HEK293T (cell line): ENCODE results near the gene TMEM202.

Experiments used
- ARNT ChIP-seq: fragments of 450-650 bp; IDR thresholded peaks from 2 replicates; pipeline ENCODE4 v1.6.1; 2017; ENCODE audit warnings: mild to moderate bottlenecking
- BHLHE40 ChIP-seq: fragments of 450-650 bp; IDR thresholded peaks from 2 replicates; pipeline ENCODE4 v1.6.1; 2016; ENCODE audit warnings: mild to moderate bottlenecking, moderate library complexity, borderline replicate concordance
- CTBP1 ChIP-seq: fragments of 450-650 bp; IDR thresholded peaks from 2 replicates; pipeline ENCODE4 v1.6.1; 2016; ENCODE audit warnings: borderline replicate concordance
- ELF4 ChIP-seq: fragments of 450-650 bp; IDR thresholded peaks from 2 replicates; pipeline ENCODE4 v1.6.1; 2017; ENCODE audit warnings: antibody characterized with exemption
- FOXA1 ChIP-seq: fragments of 450-650 bp; IDR thresholded peaks from 2 replicates; pipeline ENCODE4 v1.6.1; 2016; ENCODE audit warnings: mild to moderate bottlenecking
- FOXK2 ChIP-seq: fragments of 450-650 bp; IDR thresholded peaks from 2 replicates; pipeline ENCODE4 v1.6.1; 2016; ENCODE audit warnings: mild to moderate bottlenecking
- FOXM1 ChIP-seq: fragments of 450-650 bp; IDR thresholded peaks from 2 replicates; pipeline ENCODE4 v1.6.1; 2017; ENCODE audit warnings: mild to moderate bottlenecking, borderline replicate concordance
- HDGF ChIP-seq: fragments of 450-650 bp; IDR thresholded peaks from 2 replicates; pipeline ENCODE4 v1.6.1; 2017; ENCODE audit warnings: antibody characterized with exemption, borderline replicate concordance
- LEF1 ChIP-seq: fragments of 450-650 bp; IDR thresholded peaks from 2 replicates; pipeline ENCODE4 v1.6.1; 2017; ENCODE audit warnings: mild to moderate bottlenecking, borderline replicate concordance
- NFRKB ChIP-seq: fragments of 450-650 bp; IDR thresholded peaks from 2 replicates; pipeline ENCODE4 v1.6.1; 2016; ENCODE audit warnings: mild to moderate bottlenecking, moderate library complexity
- SP1 ChIP-seq: fragments of 450-650 bp; IDR thresholded peaks from 2 replicates; pipeline ENCODE4 v1.6.1; 2017
- SUZ12 ChIP-seq: fragments of 450-650 bp; IDR thresholded peaks from 2 replicates; pipeline ENCODE4 v1.6.1; 2016; ENCODE audit warnings: mild to moderate bottlenecking
- ZNF384 ChIP-seq: fragments of 450-650 bp; IDR thresholded peaks from 2 replicates; pipeline ENCODE4 v1.6.1; 2016
- TF ChIP-seq, protein P1 (sequence below): fragments of 450-650 bp; IDR thresholded peaks from 2 replicates; pipeline ENCODE4 v1.6.1; 2016

- TF ChIP-seq ZNF384 (no peak), FOXA1 (no peak), SP1 (no peak), SUZ12 (no peak), ELF4 (no peak), FOXK2 (no peak), BHLHE40 (no peak), NFRKB (no peak), HDGF (no peak), LEF1 (no peak), CTBP1 (no peak), FOXM1 (no peak), ARNT (no peak)
- TF ChIP-seq, protein P1, sequence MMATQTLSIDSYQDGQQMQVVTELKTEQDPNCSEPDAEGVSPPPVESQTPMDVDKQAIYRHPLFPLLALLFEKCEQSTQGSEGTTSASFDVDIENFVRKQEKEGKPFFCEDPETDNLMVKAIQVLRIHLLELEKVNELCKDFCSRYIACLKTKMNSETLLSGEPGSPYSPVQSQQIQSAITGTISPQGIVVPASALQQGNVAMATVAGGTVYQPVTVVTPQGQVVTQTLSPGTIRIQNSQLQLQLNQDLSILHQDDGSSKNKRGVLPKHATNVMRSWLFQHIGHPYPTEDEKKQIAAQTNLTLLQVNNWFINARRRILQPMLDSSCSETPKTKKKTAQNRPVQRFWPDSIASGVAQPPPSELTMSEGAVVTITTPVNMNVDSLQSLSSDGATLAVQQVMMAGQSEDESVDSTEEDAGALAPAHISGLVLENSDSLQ, result no peak
These were observed 29.2 kb upstream of the TMEM202 start for GRCh38 chr15:72368899-72369298.
